Measurements from ENCODE around the gene C19orf53.
"Not testable (repeated sequence)": the region's sequence is repeated elsewhere in the genome, so short reads cannot be mapped to it uniquely, and the experiment has no call there.

The C19orf53 gene

DNA sequence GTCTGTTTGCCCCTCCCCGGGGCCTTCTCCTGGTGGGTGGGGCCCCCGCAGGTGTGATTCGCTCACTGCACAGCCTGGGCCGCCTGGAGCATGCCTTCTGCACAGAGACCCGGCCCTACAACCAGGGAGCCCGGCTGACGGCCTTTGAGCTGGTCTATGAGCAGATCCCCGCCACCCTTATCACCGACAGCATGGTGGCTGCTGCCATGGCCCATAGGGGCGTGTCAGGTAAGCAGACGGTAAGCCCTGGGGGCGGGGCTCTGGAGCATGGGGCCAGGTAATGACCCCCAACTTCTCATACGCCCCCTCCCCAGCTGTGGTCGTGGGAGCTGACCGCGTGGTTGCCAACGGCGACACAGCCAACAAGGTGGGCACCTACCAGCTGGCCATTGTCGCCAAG lies 5.7 kb upstream of the C19orf53 start:
- TF ChIP-seq, protein P1, sequence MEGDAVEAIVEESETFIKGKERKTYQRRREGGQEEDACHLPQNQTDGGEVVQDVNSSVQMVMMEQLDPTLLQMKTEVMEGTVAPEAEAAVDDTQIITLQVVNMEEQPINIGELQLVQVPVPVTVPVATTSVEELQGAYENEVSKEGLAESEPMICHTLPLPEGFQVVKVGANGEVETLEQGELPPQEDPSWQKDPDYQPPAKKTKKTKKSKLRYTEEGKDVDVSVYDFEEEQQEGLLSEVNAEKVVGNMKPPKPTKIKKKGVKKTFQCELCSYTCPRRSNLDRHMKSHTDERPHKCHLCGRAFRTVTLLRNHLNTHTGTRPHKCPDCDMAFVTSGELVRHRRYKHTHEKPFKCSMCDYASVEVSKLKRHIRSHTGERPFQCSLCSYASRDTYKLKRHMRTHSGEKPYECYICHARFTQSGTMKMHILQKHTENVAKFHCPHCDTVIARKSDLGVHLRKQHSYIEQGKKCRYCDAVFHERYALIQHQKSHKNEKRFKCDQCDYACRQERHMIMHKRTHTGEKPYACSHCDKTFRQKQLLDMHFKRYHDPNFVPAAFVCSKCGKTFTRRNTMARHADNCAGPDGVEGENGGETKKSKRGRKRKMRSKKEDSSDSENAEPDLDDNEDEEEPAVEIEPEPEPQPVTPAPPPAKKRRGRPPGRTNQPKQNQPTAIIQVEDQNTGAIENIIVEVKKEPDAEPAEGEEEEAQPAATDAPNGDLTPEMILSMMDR (IDR thresholded peaks at IDR 0.05; ENCODE audit: control insufficient read depth, insufficient read depth, low read depth, low read length, missing control alignments) = no peak
- DNase-seq (ENCODE audit: low read depth) = no peak

GRCh38 chr19:13770013-13770635 lies 4.1 kb upstream of the C19orf53 start:
- no peak overlapping the region for H3K4me3 ChIP-seq (ENCODE audit: control insufficient read depth, low read depth, low read length)
- TF ChIP-seq, protein P1 (IDR thresholded peaks at IDR 0.05; ENCODE audit: control insufficient read depth, insufficient read depth, low read depth, low read length, missing control alignments) = no peak
- DNase-seq (ENCODE audit: low read depth) = no peak

More for the DNA sequence above, 5.7 kb upstream of the C19orf53 start:
- no peak overlapping the region for H3K4me3 ChIP-seq (ENCODE audit: control insufficient read depth, low read depth, low read length)

DNA sequence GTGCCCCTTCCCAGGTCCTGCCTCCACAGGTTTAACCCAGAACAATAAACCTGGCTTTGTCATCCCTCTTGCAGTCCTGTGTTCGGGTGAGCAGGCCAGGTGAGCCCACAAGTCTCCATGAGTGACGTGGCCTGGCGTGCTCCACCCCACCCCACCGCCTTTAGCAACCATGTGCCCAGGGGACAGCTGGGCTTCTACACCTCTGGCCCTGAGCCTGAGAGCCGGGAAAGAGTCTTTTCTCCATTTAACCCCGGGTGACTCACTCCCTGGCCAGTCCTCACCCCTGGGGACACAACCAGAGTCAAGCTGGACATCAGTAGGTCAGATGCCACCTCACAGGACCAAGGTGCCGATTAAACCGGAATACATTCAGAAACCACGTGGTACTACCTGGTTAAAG lies 4.1 kb downstream of the C19orf53 start:
- no peak overlapping the region for H3K4me3 ChIP-seq (ENCODE audit: control insufficient read depth, low read depth, low read length)
- DNase-seq (ENCODE audit: low read depth) = no peak
- TF ChIP-seq, protein P1 (IDR thresholded peaks at IDR 0.05; ENCODE audit: control insufficient read depth, insufficient read depth, low read depth, low read length, missing control alignments) = no peak

DNA sequence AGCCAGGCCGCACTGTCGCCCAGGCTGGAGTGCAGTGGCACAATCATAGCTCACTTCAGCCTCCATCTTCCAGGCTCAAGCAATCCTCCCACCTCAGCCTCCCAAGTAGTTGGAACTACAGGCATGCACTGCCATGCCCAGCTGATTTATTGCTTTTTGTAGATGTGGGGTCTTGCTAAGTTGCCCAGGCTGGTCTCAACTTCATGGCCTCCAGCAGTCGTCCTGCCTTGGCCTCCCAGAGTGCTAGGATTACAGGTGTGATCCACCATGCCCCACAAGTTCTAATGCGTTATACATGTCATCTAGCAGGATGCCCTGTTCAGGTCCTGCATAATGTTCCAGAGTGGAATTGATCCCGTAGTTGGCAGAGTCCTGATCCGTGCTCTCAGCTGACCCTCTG lies 4.6 kb downstream of the C19orf53 start:
- no peak overlapping the region for H3K4me3 ChIP-seq (ENCODE audit: control insufficient read depth, low read depth, low read length)
- no peak for DNase-seq (ENCODE audit: low read depth)
- TF ChIP-seq, protein P1 (IDR thresholded peaks at IDR 0.05; ENCODE audit: control insufficient read depth, insufficient read depth, low read depth, low read length, missing control alignments) = no peak

DNA sequence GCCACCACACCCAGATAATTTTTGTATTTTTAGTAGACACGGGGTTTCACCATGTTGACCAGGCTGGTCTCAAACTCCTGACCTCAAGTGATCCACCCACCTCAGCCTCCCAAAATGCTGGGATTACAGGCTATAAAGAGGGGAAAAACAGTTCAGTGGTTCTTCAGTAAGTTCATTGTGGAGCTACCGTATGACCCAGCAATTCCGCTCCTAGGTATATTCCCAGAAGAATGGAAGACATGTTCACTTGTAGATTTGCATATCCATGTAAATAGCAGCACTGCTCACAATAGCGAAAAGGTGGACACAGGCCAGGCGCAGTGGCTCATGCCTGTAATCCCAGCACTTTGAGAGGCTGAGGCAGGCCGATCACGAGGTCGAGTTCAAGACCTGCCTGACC lies 5.5 kb downstream of the C19orf53 start:
- not testable (repeated sequence) for H3K4me3 ChIP-seq (ENCODE audit: control insufficient read depth, low read depth, low read length); DNase-seq (ENCODE audit: low read depth)

- TF ChIP-seq, protein P1 (IDR thresholded peaks at IDR 0.05; ENCODE audit: control insufficient read depth, insufficient read depth, low read depth, low read length, missing control alignments) = no peak
- no peak overlapping the region for H3K4me3 ChIP-seq (ENCODE audit: control insufficient read depth, low read depth, low read length)
- peak; percentile 79 for DNase-seq (ENCODE audit: low read depth)
These were observed 7.3 kb downstream of the C19orf53 start for GRCh38 chr19:13781547-13781946.

- DNase-seq (ENCODE audit: low read depth) = no peak
- TF ChIP-seq, protein P1 (IDR thresholded peaks at IDR 0.05; ENCODE audit: control insufficient read depth, insufficient read depth, low read depth, low read length, missing control alignments) = no peak
- no peak overlapping the region for H3K4me3 ChIP-seq (ENCODE audit: control insufficient read depth, low read depth, low read length)
These were observed 8.3 kb downstream of the C19orf53 start for GRCh38 chr19:13782537-13782936.

All from AG09309 (cell line).